HG03520 (cell line): Measurements from ENCODE around the gene HSPA6.
"Not testable (repeated sequence)": the region's sequence is repeated elsewhere in the genome, so short reads cannot be mapped to it uniquely, and the experiment has no call there.

Source experiments
- ATAC-seq: cut with Tn5 transposase; IDR thresholded peaks from one replicate; pipeline ENCODE4 v1.9.1; 2021; ENCODE audit warnings: mild to moderate bottlenecking, moderate library complexity; ENCODE audit not compliant: unreplicated experiment

Gene HSPA6

DNA sequence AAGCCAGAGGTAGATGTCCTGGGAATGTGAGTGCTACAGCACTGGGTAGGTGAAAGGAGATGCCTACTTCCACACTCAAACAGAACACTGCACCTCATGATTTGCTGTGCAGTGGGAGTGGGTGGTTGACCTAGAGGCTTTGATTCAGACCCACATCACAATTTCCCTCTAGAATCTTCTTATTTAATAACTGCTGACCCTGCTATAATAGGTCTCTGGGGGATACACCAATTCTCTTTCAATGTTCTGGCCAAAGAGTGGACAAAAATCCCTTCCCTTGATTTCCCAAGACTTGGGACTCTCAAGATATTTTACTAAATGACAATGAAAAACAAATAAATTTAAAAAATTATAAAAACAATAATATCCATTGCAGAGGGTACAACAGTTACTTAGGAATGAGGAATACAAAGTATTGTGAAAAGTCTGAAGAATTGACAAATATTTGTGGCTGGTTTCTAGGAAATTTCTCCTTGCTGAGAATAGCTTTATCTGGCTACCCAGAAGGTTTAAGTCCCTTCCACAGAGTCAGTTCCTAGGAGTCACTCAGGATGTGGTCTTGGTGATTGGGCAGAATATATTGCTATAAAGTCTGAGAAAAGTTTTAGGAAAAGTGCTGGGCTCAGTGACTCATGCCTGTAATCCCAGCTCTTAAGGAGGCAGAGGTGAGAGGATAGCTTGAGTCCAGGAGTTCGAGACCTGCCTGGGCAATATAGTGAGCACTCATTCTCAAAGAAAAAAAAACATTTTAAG lies 21.5 kb upstream of the HSPA6 start:
- no peak for ATAC-seq

DNA sequence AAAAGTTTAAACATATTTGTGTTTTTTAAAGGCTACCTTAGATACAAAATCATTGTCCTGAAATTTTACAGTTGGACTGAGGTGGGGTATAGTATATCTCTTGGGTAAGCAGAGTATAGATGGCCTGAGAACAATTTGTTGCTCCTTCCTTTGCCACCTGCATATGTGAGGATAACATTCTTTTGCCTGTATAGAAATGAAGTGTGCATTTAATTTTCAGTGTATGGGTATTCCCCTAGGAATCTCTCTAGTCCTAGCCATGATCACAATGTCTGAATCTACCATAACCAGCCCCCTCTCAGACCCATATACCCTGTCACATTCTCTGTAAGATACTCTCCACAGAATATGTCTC lies 21.0 kb upstream of the HSPA6 start:
- no peak for ATAC-seq

DNA sequence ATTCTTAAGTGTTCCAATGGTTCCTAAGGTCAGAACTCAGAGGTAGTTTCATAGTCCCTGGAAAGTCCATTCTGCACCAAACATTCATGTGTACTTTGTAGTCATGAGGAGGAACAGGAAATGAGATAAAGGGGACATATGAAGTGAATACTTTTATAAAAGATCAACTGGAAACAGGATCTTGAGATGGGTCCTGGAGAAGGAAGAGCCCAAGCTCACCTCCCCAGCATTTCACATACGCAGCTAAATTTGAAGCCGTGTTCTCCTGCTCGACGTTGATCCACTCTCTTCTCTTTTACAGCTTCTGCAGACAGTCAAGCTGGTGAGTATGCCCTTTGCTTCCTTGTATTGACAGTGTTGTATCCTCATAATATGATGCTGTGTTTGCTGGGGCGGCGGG lies 18.7 kb upstream of the HSPA6 start:
- no peak for ATAC-seq

DNA sequence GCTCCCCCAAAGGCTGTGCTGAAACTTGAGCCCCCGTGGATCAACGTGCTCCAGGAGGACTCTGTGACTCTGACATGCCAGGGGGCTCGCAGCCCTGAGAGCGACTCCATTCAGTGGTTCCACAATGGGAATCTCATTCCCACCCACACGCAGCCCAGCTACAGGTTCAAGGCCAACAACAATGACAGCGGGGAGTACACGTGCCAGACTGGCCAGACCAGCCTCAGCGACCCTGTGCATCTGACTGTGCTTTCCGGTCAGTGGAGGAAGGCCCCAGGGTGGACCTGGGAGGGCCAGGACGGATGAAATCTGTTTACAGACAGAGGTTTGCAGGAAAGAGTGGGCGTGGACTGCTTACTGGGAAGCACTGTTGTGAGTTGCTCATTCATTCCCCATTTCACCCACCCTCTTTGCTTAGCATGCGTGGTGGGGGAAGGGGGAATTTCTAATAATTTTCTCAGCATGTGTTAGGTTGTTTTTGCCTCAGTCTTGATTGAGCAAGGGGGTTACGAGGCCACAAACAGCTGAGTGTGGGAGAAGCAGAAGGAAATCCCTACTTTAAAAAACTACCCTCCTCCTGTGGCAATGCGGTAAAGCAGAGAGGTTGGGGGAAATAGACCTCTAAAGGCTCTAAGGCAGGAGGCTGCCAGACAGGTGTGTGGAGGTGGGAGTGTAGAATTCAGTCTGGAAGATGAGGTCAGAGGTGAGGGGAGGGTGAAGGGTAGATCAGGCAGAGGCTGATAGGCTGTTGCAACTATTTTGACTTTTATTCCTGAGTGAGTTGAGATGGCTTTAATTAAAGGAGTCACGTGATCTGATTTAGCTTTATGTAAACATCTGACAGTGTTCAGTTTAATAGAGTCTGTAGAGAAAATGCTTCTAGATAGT lies 17.8 kb upstream of the HSPA6 start:
- ATAC-seq, result no peak

DNA sequence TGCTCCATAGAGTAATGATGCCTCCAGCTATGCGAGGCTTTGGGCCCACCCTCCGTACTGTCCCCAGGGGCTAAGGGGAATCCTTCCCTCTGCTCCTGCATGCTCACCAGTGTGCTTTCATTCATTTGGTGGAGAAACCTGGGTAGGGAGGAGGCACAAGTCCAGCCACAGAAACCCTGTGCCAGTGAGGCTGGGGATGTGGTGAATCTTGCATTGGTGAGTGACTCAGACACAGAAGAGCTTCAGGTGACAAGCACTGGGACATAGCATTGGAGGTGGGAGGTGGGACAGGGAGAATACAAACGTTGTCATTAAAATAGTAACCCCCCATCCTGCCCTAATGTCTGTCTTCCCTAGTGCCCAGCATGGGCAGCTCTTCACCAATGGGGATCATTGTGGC lies 13.9 kb upstream of the HSPA6 start:
- no peak for ATAC-seq

DNA sequence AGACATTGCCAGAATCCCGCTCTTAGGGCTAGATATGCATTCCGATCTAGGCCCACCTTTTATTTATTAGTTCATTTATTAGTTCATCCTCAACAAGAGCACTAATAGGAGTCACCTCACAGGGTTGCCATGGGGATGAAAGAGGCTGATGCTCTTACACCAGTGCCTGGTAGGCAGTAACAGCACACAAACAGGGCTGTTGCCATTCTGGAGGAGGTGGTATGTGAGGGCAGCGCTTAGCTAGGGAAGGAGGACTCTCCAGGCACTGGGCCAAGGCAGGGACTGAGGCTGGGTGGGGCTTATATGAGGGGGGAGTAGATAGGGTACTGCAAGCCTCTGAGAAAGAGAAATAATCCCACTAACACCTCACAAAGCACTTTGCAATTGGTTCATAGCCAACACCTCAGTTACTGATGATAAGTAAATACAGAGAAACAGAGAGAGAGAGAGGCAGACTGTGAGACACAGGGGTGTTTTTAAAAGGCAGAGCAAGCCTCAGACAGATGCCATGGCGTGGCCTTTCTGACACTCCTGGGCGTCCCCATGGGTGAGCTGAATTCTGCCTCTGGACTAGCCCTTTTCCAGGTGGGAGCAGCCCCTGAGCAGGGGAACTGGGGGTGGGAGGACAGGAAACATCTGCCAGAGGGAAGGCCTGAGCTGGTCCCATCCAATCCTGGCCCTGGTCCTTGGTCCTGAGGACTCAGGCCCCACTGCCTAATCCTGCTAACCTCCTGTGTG lies 13.2 kb upstream of the HSPA6 start:
- ATAC-seq, result no peak

DNA sequence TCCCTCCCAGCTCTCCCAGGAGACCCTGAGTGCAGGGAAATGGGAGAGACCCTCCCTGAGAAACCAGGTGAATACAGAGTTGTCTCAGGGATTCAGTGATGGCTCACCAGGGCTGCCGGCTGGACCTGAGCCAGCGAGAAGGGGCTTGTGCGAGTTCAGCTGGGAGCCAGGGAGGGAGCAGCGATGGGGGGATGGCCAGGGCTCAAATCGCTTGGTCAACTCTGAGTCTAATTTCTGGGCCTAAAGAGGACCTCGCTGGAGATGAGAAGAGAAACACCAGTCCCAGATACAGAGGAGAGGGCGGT lies 12.6 kb upstream of the HSPA6 start:
- no peak for ATAC-seq

DNA sequence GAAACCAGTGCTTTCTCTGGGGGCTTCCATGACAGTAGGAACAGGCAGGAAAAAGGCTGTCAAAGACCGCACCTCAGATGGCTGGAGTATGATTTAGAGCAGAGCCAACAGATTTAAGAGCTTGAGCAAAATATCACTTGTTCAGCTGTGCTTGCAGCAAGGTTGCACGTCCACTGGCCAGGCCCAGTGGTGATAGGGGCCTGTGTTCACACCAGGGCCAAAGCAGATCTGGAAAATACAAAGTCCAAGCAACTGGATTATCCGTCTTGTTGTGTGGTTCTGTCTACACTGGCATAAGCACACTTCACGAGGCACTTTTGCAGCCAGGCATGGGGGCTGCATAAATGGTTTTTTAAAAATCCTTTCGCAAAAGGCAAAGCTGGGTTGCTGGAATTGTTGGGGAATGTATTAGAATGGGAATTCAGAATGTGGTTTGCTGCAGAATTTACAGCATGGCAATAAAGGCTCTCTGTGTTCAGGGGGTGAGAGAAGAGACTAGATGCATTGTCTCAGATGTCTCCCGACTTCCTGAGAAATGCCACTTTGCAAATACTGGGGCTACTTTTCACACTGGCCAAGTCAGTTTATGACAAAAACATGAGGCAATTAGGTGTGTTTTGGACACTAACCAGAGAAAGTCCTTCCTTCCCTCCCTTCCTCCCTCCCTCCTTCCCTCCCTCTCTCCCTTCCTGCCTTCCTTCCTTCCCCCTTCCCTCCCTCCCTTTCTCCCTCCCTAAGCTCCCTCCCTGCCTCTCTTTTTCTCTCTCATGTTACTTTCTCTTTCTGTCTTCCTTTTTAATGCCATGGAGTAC lies 11.5 kb upstream of the HSPA6 start:
- ATAC-seq, result not testable (repeated sequence)

DNA sequence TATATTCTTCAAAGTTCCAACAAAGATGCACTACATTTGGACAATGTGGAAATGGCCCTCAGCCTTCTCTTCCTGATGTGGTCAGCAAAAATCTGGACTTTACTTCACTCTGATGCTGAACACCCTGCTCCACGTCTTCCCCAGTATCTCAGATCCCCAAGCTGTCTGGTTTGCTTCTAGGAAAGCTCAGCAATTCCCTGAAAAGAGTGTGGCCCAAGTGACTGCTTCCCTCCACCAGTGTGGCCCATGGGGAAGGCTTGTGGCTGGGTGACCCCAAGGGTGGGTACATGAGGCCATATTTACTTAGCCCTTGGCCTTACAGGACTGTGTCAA lies 10.9 kb upstream of the HSPA6 start:
- not testable (repeated sequence) for ATAC-seq

DNA sequence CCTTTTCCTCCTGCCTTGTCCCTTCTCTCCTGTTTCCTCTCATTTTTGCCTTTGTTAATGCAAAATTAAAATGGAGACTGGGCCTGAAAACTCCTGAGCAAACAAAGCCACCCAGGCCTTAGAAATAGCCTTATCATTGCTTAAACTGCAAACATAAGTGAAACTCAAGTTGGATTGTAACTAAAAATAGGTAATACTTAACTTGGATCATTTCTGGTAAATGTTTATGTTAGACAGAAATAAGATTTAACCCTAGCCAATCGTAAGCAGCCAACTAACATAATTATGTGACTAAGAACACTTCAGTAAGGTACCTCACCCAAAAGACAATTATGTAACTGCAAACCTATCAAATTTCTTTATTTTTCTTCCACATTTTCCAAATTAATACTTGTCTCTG lies 10.4 kb upstream of the HSPA6 start:
- not testable (repeated sequence) for ATAC-seq

DNA sequence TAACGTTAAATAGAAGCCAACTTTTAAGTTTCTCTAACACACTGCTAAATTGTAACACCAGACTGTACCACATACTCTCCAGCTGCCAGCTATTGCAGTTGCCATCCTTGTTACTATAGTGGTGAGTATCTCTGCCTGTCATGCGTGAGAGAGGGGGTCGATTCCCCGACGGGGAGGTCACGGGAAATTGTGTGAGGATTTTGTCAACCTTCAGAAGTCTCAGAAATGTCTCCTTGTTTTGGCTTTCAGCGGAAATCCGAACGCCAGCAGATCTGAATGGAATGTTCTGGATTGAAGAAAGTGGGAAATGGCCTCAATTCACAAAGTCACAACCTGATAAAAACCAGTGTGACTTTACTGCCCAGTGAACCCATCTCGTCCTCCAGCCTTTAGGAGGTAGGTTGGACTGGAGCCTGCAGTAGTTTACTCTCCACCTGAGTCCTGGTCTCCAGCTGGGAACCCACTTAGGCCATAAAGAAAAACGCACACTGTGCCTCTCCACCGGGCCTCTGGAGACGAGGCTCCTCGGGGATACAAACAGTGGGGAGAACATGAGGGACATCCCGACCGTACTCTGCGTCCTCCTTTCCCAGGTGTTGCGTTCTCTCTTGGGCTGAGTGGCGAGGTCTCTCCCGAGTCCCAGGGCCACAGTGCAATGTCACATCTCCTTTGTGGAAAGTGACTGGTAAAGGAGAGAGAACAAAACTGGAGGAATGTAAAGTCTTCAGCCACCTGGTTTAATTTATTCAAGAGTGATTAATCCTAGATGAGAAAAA lies 1.1 kb upstream of the HSPA6 start:
- not testable (repeated sequence) for ATAC-seq

DNA sequence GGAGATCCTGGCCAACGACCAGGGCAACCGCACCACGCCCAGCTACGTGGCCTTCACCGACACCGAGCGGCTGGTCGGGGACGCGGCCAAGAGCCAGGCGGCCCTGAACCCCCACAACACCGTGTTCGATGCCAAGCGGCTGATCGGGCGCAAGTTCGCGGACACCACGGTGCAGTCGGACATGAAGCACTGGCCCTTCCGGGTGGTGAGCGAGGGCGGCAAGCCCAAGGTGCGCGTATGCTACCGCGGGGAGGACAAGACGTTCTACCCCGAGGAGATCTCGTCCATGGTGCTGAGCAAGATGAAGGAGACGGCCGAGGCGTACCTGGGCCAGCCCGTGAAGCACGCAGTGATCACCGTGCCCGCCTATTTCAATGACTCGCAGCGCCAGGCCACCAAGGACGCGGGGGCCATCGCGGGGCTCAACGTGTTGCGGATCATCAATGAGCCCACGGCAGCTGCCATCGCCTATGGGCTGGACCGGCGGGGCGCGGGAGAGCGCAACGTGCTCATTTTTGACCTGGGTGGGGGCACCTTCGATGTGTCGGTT lies 477 bp downstream of the HSPA6 start:
- ATAC-seq, result peak; percentile 14

DNA sequence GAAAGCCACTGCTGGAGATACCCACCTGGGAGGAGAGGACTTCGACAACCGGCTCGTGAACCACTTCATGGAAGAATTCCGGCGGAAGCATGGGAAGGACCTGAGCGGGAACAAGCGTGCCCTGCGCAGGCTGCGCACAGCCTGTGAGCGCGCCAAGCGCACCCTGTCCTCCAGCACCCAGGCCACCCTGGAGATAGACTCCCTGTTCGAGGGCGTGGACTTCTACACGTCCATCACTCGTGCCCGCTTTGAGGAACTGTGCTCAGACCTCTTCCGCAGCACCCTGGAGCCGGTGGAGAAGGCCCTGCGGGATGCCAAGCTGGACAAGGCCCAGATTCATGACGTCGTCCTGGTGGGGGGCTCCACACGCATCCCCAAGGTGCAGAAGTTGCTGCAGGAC lies 981 bp downstream of the HSPA6 start:
- ATAC-seq, result not testable (repeated sequence)

DNA sequence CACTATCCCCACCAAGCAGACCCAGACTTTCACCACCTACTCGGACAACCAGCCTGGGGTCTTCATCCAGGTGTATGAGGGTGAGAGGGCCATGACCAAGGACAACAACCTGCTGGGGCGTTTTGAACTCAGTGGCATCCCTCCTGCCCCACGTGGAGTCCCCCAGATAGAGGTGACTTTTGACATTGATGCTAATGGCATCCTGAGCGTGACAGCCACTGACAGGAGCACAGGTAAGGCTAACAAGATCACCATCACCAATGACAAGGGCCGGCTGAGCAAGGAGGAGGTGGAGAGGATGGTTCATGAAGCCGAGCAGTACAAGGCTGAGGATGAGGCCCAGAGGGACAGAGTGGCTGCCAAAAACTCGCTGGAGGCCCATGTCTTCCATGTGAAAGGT lies 1.6 kb downstream of the HSPA6 start:
- ATAC-seq, result not testable (repeated sequence)

DNA sequence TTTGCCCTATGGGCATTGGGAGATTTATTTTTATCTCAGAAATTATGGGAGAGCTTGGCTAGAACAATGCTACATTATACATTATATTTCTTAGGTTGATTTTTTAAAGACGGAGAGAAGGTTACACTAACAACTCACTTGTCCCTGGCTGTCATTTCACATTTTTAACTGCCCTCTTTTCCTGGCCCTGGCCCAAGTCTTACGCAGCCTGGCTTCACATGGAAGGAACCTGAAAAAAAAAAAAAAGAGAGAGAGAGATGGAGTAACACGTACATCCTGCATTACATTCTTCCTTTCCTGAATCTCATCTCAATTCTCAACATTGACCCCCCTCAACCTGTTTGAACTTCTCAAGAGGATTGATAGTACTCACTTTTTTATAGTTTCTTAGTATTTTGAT lies 4.2 kb downstream of the HSPA6 start:
- ATAC-seq, result not testable (repeated sequence)

DNA sequence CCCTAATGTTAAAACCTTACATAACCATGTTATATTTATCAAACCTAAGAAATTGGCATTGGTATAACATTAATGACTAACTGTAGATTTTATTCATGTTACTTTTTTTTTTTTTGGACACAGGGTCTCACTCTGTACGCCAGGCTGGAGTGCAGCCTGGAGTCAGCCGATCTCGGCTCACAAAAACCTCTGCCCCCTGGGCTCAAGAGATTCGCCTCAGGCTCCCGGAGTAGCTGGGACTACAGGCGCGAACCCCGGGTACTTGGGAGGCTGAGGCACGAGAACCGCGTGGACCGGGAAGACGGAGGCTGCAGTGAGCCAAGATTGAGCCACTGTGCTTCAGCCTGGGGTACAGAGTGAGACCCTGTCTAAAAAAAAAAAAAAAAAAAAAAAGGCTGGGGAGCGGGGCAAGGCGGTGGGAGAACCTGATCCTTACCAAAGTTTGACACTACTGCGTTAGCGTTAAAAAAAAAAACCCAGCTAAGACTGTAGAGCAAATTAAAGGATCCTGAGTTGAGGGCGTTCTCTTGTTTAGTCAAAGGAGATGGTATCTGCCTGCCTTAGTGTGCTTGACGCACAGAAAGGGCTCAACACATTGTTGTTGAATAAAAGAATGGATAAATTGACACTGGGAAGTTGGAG lies 5.2 kb downstream of the HSPA6 start:
- peak; percentile 9 for ATAC-seq

DNA sequence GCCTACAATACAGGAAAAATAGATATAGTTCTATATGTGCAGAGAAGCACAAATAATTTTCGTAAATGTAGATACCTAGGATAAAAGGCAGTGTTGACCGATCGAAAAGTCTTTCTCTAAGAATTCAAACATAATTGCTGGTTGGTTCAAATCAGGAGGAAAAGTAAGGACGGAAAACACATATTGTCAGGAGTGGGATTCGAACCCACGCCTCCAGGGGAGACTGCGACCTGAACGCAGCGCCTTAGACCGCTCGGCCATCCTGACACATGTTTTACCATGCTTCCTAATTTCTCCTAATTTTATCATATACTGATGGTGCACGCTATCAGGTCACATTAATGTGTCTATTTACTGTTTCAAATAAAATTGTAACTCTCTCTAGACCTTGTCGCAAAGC lies 5.8 kb downstream of the HSPA6 start:
- ATAC-seq, result peak; percentile 37

DNA sequence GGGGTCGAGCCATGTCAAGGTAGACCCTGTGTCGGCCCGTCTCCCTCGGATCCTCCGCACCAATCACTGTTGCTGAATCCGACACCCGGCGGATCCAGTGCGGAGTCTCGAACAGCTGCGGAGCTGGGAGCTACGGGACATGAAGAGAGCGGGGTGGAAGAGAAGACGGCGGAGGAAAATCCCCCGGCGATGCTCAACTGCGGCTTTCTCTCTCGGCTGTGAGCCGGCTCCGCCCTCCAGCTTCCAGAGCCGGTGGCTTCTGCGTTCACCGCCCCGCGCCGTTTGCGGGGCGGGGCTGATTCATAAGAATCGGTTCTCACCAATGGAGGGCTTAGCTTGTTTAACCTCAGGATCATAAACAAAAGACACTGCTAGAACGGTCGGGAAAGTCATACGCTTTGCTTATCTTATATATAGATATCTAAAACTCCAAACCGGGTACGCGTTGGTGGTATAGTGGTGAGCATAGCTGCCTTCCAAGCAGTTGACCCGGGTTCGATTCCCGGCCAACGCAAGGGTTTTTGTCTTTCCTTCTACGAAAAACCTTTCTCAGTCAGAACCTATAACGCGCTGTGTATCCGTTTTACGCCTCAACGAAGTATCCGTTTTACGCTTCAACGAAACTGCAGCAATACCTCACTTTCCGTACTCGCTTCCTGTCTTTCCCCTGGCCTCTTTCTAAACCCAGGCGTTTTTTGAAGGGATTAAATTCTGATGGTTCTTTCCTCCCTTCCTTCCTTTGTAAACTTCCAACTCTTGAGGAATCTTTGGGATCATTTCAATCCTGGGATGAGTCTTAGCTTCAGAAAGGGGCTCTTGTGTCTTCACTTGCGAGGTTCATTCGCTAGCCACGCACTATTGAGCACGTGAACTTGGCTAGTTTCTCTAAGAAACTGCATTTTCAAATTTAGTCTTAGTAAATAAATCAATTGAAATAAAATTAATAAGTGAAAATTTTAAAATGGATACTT lies 6.6 kb downstream of the HSPA6 start:
- peak; percentile 44 for ATAC-seq
